IMR-90 (cell line): ENCODE measurements around the gene EGFL8. TPM values are rescaled to one million over a fixed set of nuclear protein-coding genes. Genes with fewer than 3 reads are reported as not detected.

Experiments used
- ATAC-seq: fragments of 200-7000 bp; cut with Tn5 transposase; 2 replicates; pipeline ENCODE4 v1.9.1; 2020; ENCODE audit warnings: low read depth, mild to moderate bottlenecking, moderate library complexity
- BruUV-seq: library from RNA; stranded (reverse); fragments of 400-500 nt; replicated peaks from 2 replicates; lab custom pipeline; 2021; lab: Mats Ljungman, UMichigan
- CTCF ChIA-PET: fragments of 300-600 bp; formaldehyde crosslinking; extraction: SDS; loops from one replicate; lab custom pipeline; 2021; ENCODE audit warnings: antibody characterized with exemption; lab: Yijun Ruan, JAX
- POLR2A ChIA-PET: fragments of 300-600 bp; sonication (Branson Sonifier 250); formaldehyde crosslinking; loops from one replicate; lab custom pipeline; 2022; ENCODE audit warnings: antibody characterized with exemption; ENCODE audit not compliant: unreplicated experiment; lab: Charles Lee
- DNase-seq: peaks from one replicate; pipeline ENCODE4 v3.0.0; 2013
- H2AFZ ChIP-seq: replicated peaks from 2 replicates; pipeline ENCODE3; 2013; ENCODE audit warnings: low read length, mild to moderate bottlenecking; ENCODE audit not compliant: poor library complexity
- H2AK5ac ChIP-seq: 2 replicates; pipeline ENCODE4 v1.6.1; 2013; ENCODE audit warnings: low read depth, low read length, inconsistent platforms
- H2AK9ac ChIP-seq: replicated peaks from 2 replicates; pipeline ENCODE3; 2013; ENCODE audit warnings: mild to moderate bottlenecking, low read depth, low read length, moderate library complexity; ENCODE audit not compliant: poor library complexity
- H2BK120ac ChIP-seq: 2 replicates; pipeline ENCODE4 v1.6.1; 2013; ENCODE audit warnings: low read depth, low read length, inconsistent platforms
- H2BK15ac ChIP-seq: 3 replicates; pipeline ENCODE4 v1.6.1; 2013; ENCODE audit warnings: low read depth, low read length, inconsistent platforms
- H2BK20ac ChIP-seq: 2 replicates; pipeline ENCODE4 v1.6.1; 2013; ENCODE audit warnings: low read depth, mild to moderate bottlenecking, inconsistent platforms, low read length, moderate library complexity
- H2BK5ac ChIP-seq: 2 replicates; pipeline ENCODE4 v1.6.1; 2013; ENCODE audit warnings: mild to moderate bottlenecking, low read depth, low read length, inconsistent platforms; ENCODE audit not compliant: poor library complexity, severe bottlenecking
- H3K14ac ChIP-seq: replicated peaks from 2 replicates; pipeline ENCODE4 v1.6.1; 2013; ENCODE audit warnings: low read depth, low read length, inconsistent platforms
- H3K18ac ChIP-seq: 2 replicates; pipeline ENCODE4 v1.6.1; 2013; ENCODE audit warnings: low read depth, low read length, control low read depth
- H3K23ac ChIP-seq: 2 replicates; pipeline ENCODE4 v1.6.1; 2013; ENCODE audit warnings: low read depth, low read length, inconsistent platforms
- H3K27ac ChIP-seq: 2 replicates; pipeline ENCODE4 v1.5.1; 2013; ENCODE audit warnings: mild to moderate bottlenecking, control low read depth, low read length; ENCODE audit not compliant: insufficient read depth
- H3K27me3 ChIP-seq: 2 replicates; pipeline ENCODE4 v1.6.1; 2013; ENCODE audit warnings: low read length; ENCODE audit not compliant: control insufficient read depth, insufficient read depth
- H3K36me3 ChIP-seq: 2 replicates; pipeline ENCODE4 v1.6.1; 2013; ENCODE audit warnings: low read length, mixed read lengths; ENCODE audit not compliant: control insufficient read depth, insufficient read depth
- H3K4ac ChIP-seq: 2 replicates; pipeline ENCODE4 v1.6.1; 2013; ENCODE audit warnings: low read depth, low read length, inconsistent platforms
- H3K4me1 ChIP-seq: 2 replicates; pipeline ENCODE4 v1.6.1; 2013; ENCODE audit warnings: low read length, mixed read lengths; ENCODE audit not compliant: control insufficient read depth, insufficient read depth
- H3K4me2 ChIP-seq: 2 replicates; pipeline ENCODE4 v1.6.1; 2013; ENCODE audit warnings: low read depth, mild to moderate bottlenecking, control low read depth, low read length, moderate library complexity
- H3K4me3 ChIP-seq: 2 replicates; pipeline ENCODE4 v1.5.1; 2013; ENCODE audit warnings: low read depth, mild to moderate bottlenecking, control low read depth, low read length, moderate library complexity; ENCODE audit not compliant: insufficient read depth
- H3K56ac ChIP-seq: 2 replicates; pipeline ENCODE4 v1.6.1; 2013; ENCODE audit warnings: low read length, inconsistent platforms; ENCODE audit not compliant: insufficient read depth; ENCODE audit errors: extremely low read depth
- H3K79me1 ChIP-seq, 2 experiments: 2 replicates each; pipeline ENCODE4 v1.6.1; 2013; ENCODE audit warnings: low read length in 2 of 2, inconsistent platforms in 1 of 2, low read depth in 1 of 2
- H3K9ac ChIP-seq: 2 replicates; pipeline ENCODE4 v1.6.1; 2013; ENCODE audit warnings: low read depth, low read length, control low read depth
- H3K9me1 ChIP-seq: 2 replicates; pipeline ENCODE4 v1.6.1; 2013; ENCODE audit warnings: low read length, inconsistent platforms; ENCODE audit not compliant: insufficient read depth
- H3K9me3 ChIP-seq: 2 replicates; pipeline ENCODE4 v1.6.1; 2013; ENCODE audit warnings: low read length; ENCODE audit not compliant: control insufficient read depth, insufficient read depth
- H4K20me1 ChIP-seq: 2 replicates; pipeline ENCODE4 v1.6.1; 2013; ENCODE audit warnings: low read length, inconsistent platforms; ENCODE audit not compliant: insufficient read depth
- H4K5ac ChIP-seq: 2 replicates; pipeline ENCODE4 v1.6.1; 2013; ENCODE audit warnings: mild to moderate bottlenecking, low read depth, low read length, control low read depth
- H4K8ac ChIP-seq, 2 experiments: 2 replicates each; pipeline ENCODE4 v1.6.1; 2013; ENCODE audit warnings: low read depth in 2 of 2, low read length in 2 of 2, control low read depth in 1 of 2, inconsistent platforms in 1 of 2
- H4K91ac ChIP-seq: 2 replicates; pipeline ENCODE4 v1.6.1; 2013; ENCODE audit warnings: low read depth, low read length, inconsistent platforms; ENCODE audit not compliant: insufficient read depth
- MAZ ChIP-seq: IDR thresholded peaks from 2 replicates; pipeline ENCODE4 v1.6.1; 2012; ENCODE audit warnings: low read depth, mild to moderate bottlenecking, low read length, improper control_type of control experiment, moderate library complexity, borderline replicate concordance
- POLR2A ChIP-seq: IDR thresholded peaks from 2 replicates; pipeline ENCODE4 v1.6.1; 2012; ENCODE audit warnings: mild to moderate bottlenecking, low read depth, low read length
- RCOR1 ChIP-seq: IDR thresholded peaks from 2 replicates; pipeline ENCODE4 v1.6.1; 2012; ENCODE audit warnings: mild to moderate bottlenecking, low read length, improper control_type of control experiment; ENCODE audit not compliant: insufficient replicate concordance
- WGBS, 2 experiments: methylation state at CpG; one replicate each; pipeline versions ENCODE4 v1.1.5 to v1.1.7; 2013; ENCODE audit warnings: missing lambda C conversion rate in 2 of 2; ENCODE audit not compliant: insufficient read length in 1 of 2; ENCODE audit errors: extremely low coverage in 2 of 2; 5-methylcytosine and 5-hydroxymethylcytosine counted together
- dilution Hi-C: fragments of 300-500 bp; cut with HindIII; formaldehyde crosslinking; loops from one replicate; pipeline ENCODE4 v1.14.3; 2018; ENCODE audit warnings: low sequenced_read_pairs; ENCODE audit not compliant: unreplicated experiment
- in situ Hi-C: fragments of 300-500 bp; cut with MboI; formaldehyde crosslinking; loops from 3 replicates; pipeline ENCODE4 v1.14.3; 2019; ENCODE audit warnings: low sequenced_read_pairs, inconsistent platforms, mixed read lengths
- intact Hi-C: fragments of 100-400 bp; cut with micrococcal nuclease; formaldehyde crosslinking; loops from 2 replicates; pipeline ENCODE4 v1.10.0; 2022
- polyA plus RNA-seq, 3 experiments: library from polyadenylated mRNA; depleted of rRNA; stranded (reverse); fragments of >200 nt; gene quantifications; 2 replicates each; pipeline ENCODE4 v1.2.3, GENCODE V29; 2012; ENCODE audit warnings: low replicate concordance in 1 of 3
- total RNA-seq: library from RNA; depleted of rRNA; stranded (reverse); fragments of >200 nt; gene quantifications from 2 replicates; pipeline ENCODE4 v1.2.3, GENCODE V29; 2012

EGFL8 gene
- total and polyA plus RNA-seq, 2 of the 4 experiments (the other 2 are of a cell fraction) = 0.18 to 4.7 TPM

GRCh38 chr6:32190054-32190851, 25.9 kb downstream of the EGFL8 start, which contains the start of gene PBX2:
PBX2 (minus strand) TSS chr6:32190202; CDS start chr6:32189915, 287 bp downstream.
- H4K91ac ChIP-seq = peak within 1 kb of the TSS; percentile 96
- H3K79me1 ChIP-seq = peaks cover 21 to 64% of the 10 kb centered on the region in 2 experiments; a peak in 3 of 4 replicates
- H2BK120ac ChIP-seq = peak within 1 kb of the TSS; percentile 72
- no peaks in the 10 kb centered on the region for H3K27me3 ChIP-seq
- H2BK5ac ChIP-seq = peak within 1 kb of the TSS; percentile 83
- TF ChIP-seq MAZ = peak; percentile 93
- no peak for TF ChIP-seq RCOR1
- 0 out of 2 replicates have a peak, but pooled peaks have one; percentile 23 for TF ChIP-seq POLR2A
- peak within 1 kb of the TSS; percentile 99 for H3K14ac ChIP-seq
- peak within 1 kb of the TSS; percentile 99 for H3K9ac ChIP-seq
- in situ Hi-C loops = loop anchor here (5.0 to 25.0 kb wide), 2 partner anchors 73 to 772 kb away; partner anchors contain the start of genes BRD2 and HLA-DMA
- peak within 1 kb of the TSS; percentile 95 for H2AFZ ChIP-seq
- no peaks in the 10 kb centered on the region for H4K20me1 ChIP-seq
- H3K18ac ChIP-seq = peak within 1 kb of the TSS; percentile 93
- H3K4ac ChIP-seq = peak within 1 kb of the TSS; percentile 97
- POLR2A ChIA-PET = interaction anchor here (0.5 to 0.8 kb wide), 3 partner anchors 13 to 703 kb away, joined by 3 to 5 read pairs (median 3); no protein-coding TSS in a partner anchor
- peak within 1 kb of the TSS; percentile 85; the same call in 1 of the 3 replicates for H2BK15ac ChIP-seq
- peak within 1 kb of the TSS; percentile 100 for H2AK9ac ChIP-seq
- peak within 1 kb of the TSS; percentile 92 to 97 for H4K8ac ChIP-seq
- H2BK20ac ChIP-seq = peak within 1 kb of the TSS; percentile 58
- H3K4me1 ChIP-seq = peaks cover 12% of the 10 kb centered on the region
- peaks cover 18% of the 10 kb centered on the region for H3K36me3 ChIP-seq
- DNase-seq = peak; percentile 89
- H3K4me2 ChIP-seq = peak within 1 kb of the TSS; percentile 89
- dilution Hi-C loops = no loop called here
- peak within 1 kb of the TSS; percentile 98 for H3K56ac ChIP-seq
- H2AK5ac ChIP-seq = peak within 1 kb of the TSS; percentile 99
- peaks cover 18% of the 10 kb centered on the region for H3K9me1 ChIP-seq
- peak within 1 kb of the TSS; percentile 99 for H3K23ac ChIP-seq
- CTCF ChIA-PET = no interaction called here
- H3K27ac ChIP-seq = peak within 1 kb of the TSS; percentile 99
- peak within 1 kb of the TSS; percentile 75 for H3K4me3 ChIP-seq
- no peaks in the 10 kb centered on the region for H3K9me3 ChIP-seq
- peak; percentile 79 for ATAC-seq
- intact Hi-C loops = no loop called here
- no TSS peak for BruUV-seq
- H4K5ac ChIP-seq = peak within 1 kb of the TSS; percentile 95
- WGBS, 2 experiments = no CpG with 5 or more reads among the region's 23 CpGs
